ENCODE measurements around the gene CLNK. TPM values are rescaled to one million over a fixed set of nuclear protein-coding genes. Genes with fewer than 3 reads are reported as not detected.

CLNK gene
- total RNA-seq, 1 experiment from 2014 or later: not detected

DNA sequence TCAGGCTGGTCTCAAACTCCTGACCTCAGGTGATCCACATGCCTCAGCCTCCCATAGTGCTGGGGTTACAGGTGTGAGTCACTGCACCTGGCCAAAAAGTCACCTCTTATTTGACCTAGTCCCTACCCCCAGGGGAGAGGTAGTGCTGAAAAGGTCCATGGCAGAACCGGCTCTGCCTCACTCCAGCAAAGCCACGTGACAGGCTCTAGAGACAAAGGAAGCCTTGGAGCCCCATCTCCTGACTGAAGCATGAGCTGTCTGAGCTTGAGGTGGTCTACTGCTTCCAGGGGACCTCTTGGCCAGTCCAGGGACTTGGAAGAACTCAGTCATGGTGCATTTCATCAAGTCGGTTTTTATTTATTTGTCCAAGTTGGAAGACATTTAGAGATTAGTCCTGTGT lies 174.8 kb downstream of the CLNK start:
- no peak for DNase-seq (ENCODE audit: low read depth, low spot score)
- in situ Hi-C loops (cut with HindIII; ENCODE audit: low pct_unique_long_range_greater_than_20kb, low sequenced_read_pairs): no loop called here

DNA sequence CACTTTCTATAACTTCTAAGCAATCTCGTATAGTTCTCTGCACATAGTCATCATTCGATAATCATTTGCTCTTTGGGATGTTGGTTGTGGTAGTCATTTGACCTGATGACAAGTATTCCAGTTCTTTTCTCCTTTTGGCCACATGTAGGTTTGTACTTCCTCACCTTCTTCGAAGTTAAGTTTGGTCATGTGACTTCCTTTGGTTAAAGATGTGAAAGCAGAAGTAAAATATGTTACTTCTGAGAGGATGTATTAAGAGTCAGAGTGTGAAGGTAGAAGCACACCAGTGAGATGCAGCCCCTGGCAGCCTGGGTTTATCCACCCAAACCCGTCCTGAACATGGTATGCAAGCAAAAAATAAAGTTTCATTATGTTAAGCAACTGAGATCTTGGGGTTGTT lies 178.5 kb downstream of the CLNK start:
- in situ Hi-C loops (cut with HindIII; ENCODE audit: low pct_unique_long_range_greater_than_20kb, low sequenced_read_pairs): no loop called here
- no peak for DNase-seq (ENCODE audit: low read depth, low spot score)

DNA sequence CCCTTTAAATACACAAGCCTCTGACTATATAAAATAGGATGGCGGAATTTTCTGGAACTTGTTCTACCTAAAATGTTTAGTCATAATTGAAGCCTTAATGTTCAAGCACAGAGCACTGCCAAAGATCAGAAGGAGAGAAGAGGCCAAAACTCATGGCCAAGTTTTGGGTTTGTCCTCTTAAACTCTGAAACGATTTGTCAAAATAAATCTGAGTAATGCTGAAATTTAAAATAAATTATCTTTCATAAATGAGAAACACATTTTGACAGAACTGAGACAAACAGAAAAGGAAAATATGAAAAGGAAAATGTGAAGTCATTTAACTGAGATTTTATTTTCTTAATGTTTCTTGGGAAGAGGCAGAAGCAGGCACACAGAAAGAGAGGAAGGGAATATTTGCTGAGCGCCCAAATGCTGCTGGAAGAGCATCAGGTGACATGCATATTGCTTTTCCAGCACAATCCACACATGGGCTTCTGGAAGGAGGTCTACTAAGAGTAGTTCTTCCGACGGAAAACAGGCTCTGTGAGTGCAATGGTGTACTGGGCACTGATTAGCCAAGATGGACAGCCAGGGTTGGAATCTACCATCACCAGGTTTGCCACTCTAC lies 179.9 kb downstream of the CLNK start:
- no peak for DNase-seq (ENCODE audit: low read depth, low spot score)
- in situ Hi-C loops (cut with HindIII; ENCODE audit: low pct_unique_long_range_greater_than_20kb, low sequenced_read_pairs): no loop called here

DNA sequence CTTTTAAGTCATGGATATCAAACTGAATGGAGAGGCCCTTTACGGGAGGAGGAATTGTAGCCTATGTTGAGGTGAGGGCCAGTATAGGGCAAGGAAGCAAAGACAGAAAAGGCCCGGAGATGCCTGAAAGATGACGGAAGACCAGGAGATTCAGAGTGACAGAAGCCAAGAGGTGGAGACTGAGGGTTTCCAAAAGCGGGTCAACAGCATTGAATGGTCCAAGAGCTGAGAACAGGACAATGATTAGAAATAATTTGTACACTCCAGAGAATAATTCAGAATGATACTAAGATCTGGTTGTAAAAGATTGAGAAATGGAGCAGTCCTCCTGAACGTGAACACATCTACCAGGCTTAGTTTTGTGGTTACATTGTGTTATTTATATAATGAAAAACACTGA lies 181.9 kb downstream of the CLNK start:
- in situ Hi-C loops (cut with HindIII; ENCODE audit: low pct_unique_long_range_greater_than_20kb, low sequenced_read_pairs): no loop called here
- DNase-seq (ENCODE audit: low read depth, low spot score): no peak

DNA sequence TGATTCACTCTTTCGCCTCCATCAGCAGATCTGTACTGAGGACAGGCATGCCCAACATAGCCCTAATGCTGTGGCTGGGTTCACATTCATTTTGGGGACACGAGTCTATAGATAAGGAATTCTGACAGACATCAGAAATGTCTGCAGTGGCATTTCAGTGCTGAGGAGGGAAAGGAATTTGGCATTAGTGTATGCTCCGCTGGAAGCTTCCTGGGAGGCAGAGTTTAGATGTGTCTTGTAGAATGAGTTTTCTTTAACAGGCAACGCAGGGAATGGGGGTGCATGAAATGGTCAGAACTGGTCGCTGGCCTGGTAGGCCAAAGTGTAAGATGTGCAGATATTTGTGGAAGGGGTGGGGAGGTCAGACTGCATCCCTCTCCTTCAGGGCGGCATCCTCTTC lies 183.8 kb downstream of the CLNK start:
- in situ Hi-C loops (cut with HindIII; ENCODE audit: low pct_unique_long_range_greater_than_20kb, low sequenced_read_pairs): no loop called here
- DNase-seq (ENCODE audit: low read depth, low spot score): no peak

DNA sequence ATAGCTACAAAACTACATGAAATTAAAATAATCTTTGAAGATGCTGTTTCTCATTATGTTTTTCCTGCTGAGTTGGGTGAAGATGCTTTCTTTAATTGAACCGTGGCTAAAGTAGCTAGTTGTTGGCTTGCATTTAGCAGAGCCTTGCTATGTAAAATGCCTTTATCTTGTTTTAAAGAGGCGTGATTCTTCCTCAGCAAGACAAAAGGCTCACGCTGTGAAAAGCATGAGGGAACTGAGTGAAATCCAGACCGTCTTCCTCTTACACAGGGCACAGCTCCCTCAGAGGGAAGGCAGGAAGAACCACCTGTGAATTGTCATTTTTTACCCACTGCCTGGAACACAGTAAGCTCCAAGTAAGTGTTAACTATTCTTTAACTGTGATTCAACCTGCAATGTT lies 188.4 kb downstream of the CLNK start:
- in situ Hi-C loops (cut with HindIII; ENCODE audit: low pct_unique_long_range_greater_than_20kb, low sequenced_read_pairs): no loop called here
- DNase-seq (ENCODE audit: low read depth, low spot score): no peak

DNA sequence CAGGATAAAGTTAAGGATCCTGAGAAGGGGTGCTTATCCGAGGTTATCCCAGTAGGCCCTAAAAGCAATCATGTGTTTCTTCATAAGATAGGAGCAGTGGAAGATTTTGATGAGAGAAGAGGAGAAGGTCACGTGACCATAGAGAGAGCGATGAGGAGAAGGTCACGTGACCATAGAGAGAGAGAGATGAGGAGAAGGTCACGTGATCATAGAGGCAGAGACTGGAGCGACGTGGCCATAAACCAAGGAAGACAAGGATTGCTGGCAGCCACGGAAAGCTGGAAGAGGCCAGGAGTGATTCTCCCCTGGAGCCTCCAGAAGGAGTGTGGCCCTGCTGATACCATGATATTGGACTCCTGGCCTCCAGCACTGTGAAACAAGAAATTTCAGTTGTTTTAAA lies 188.9 kb downstream of the CLNK start:
- in situ Hi-C loops (cut with HindIII; ENCODE audit: low pct_unique_long_range_greater_than_20kb, low sequenced_read_pairs): no loop called here

DNA sequence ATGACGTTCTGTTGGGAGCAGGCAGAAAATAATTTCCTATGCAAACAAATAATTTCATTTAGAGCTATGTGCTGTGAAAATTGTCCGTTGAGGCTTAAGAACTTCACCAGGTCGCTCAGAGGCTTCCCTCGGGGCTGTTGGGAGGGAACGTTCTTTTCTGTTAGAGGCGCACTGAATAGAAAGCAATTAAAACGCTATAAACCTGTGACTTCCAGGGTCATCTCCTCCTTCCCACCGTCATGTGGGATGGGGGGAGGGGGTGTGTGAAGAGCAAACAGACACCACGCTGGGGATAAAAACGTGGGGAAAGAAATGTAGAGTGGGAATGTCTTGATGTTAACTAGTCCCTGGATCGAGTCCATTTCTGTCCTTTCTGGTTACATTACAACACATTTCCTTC lies 192.1 kb downstream of the CLNK start:
- no peak for DNase-seq (ENCODE audit: low read depth, low spot score)
- in situ Hi-C loops (cut with HindIII; ENCODE audit: low pct_unique_long_range_greater_than_20kb, low sequenced_read_pairs): no loop called here

More for the DNA sequence above, 188.9 kb downstream of the CLNK start:
- DNase-seq (ENCODE audit: low read depth, low spot score): no peak

DNA sequence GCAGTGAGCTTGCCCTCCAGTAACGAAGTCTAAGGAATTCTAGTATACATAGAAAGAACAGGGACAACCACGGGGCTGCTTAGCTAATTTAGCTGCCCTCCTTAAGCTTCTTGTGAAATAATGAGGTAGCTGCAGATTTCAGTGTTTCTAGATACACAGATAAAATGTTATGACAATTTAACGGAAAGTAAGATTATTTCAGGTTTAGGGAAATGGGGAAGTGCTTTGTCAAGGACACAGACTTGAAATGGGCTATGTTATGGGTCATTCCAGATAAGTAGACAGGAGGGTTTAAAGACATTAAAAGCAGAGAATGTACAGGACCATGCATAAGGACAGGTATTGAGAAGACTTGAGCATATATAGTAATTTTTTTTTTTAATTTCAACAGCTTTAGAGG lies 193.2 kb downstream of the CLNK start:
- in situ Hi-C loops (cut with HindIII; ENCODE audit: low pct_unique_long_range_greater_than_20kb, low sequenced_read_pairs): no loop called here
- no peak for DNase-seq (ENCODE audit: low read depth, low spot score)

DNA sequence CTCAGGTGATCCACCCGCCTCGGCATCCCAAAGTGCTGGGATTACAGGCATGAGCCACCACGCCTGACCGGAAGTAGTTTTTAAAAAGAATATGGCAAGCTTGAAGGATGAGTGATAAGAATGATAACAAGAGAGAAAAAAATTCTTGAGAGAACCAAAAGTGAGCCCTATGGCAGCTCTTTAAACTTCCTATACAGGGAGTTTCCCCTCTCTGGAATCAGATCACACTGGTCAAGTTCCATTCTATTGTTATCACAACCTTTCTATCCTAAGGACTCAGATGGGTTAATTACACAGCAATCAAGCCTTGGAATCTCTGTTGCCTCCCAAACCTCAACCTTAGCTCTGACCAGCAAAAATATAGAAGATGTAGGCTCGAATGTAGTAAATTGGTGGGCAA lies 193.6 kb downstream of the CLNK start:
- in situ Hi-C loops (cut with HindIII; ENCODE audit: low pct_unique_long_range_greater_than_20kb, low sequenced_read_pairs): no loop called here
- no peak for DNase-seq (ENCODE audit: low read depth, low spot score)

DNA sequence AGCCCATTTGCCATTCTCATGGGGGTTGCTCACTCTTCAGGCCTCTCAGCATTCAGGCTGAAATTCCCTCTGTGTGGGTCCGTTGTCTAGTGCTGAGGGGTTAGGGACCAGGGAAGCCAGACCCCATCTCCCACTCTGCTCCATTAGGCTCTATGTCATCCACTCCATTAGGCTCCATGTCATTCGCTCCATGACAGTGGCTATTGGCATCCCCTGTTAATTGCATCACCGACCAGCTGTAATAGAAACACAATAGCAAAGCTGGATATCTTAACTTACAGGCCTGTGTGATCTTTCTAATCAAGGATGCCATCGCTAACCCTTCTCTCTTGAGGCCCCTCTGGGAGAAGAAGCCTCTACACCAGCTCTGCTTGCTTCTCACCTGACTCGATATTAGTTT lies 201.7 kb downstream of the CLNK start:
- no peak for DNase-seq (ENCODE audit: low read depth, low spot score)
- in situ Hi-C loops (cut with HindIII; ENCODE audit: low pct_unique_long_range_greater_than_20kb, low sequenced_read_pairs): no loop called here

DNA sequence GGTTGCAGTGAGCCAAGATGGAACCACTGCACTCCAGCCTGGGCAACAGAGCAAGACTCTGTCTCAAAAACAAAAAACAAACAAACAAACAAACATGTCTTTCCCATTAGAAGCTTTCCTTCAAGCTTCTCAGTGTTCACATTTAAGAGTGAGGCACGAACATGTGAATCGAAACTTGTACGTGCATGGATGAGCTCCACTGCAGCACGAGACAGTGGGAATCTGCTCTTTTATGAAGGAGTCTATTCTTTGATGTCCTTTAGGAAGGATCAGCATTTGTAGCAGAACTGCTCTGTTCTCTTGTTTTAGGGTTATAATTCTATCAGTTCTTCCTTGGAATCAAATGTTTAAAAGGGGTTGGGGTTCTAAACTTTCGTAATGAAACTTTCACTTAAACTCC lies 204.0 kb downstream of the CLNK start:
- DNase-seq (ENCODE audit: low read depth, low spot score): peak; percentile 66
- in situ Hi-C loops (cut with HindIII; ENCODE audit: low pct_unique_long_range_greater_than_20kb, low sequenced_read_pairs): no loop called here

DNA sequence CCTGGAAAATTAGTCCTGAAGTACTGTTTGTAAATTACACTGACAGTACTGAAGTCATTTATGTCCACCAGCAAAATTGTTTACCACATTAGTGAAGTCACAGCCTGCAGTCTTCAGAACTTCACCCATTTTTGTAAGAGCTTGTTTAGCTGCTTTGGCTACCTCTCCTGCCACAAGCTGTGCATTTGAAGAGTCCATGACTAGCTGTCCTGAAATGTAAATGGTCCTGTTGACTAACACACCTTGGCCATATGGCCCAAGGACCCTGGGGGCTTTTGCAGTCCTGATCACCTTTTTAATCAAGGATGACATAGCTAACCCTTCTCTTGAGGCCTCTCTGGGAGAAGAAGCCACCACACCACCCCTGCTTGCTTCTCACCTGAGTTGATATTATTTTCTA lies 205.9 kb downstream of the CLNK start:
- no peak for DNase-seq (ENCODE audit: low read depth, low spot score)
- in situ Hi-C loops (cut with HindIII; ENCODE audit: low pct_unique_long_range_greater_than_20kb, low sequenced_read_pairs): no loop called here

DNA sequence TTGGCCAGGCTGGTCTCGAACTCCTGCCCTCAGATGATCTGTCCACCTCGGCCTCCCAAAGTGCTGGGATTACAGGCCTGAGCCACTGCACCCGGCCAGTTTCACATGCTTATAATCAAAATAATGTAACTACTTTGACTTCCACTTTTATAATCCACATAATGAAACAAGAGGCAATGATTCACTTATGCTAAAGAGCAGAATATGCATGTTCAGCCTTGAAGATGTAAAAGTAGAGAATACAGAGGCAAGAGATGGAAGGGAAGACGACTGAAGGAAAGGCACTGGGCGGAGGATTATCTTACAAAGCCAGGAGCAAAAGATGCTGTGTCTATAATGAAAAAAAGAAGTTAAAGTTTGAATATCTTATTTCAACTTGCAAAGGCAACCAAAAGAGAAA lies 214.1 kb downstream of the CLNK start:
- in situ Hi-C loops (cut with HindIII; ENCODE audit: low pct_unique_long_range_greater_than_20kb, low sequenced_read_pairs): no loop called here
- DNase-seq (ENCODE audit: low read depth, low spot score): no peak

DNA sequence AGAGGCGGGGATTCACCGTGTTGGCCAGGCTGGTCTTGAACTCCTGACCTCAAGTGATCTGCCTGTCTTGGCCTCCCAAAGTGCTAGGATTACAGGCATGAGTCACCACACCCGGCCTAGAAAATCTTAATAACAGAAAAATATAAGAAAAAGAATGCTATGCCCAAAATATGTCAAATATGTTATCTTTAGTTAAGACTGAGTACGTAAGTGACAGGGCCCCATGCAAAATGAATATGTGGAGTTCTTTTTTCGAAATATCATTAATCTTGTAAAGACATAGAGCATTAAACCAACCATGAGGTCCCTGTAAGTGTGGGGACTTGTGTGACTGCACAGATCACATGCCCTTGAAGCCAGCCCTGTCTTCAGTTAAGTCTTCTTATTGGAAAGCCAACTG lies 218.4 kb downstream of the CLNK start:
- no peak for DNase-seq (ENCODE audit: low read depth, low spot score)
- in situ Hi-C loops (cut with HindIII; ENCODE audit: low pct_unique_long_range_greater_than_20kb, low sequenced_read_pairs): no loop called here

DNA sequence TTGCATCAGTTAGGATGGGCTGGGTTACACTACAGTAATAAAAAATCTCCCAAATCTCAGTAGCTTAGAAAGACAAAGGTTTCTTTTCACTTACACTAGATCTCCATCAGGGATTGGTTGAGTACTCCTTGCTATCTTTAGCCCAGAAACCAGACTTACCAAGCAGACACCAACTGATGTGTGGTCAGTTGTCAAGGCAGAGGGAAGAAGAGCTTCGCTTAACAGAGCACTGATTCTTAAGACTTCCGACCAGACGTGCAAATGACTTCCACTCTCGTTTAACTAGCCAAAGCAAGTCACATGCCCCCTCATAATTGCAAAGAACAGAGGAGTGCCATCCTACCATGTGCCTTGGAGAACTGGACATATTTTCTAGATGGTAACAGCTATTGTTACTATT lies 221.7 kb downstream of the CLNK start:
- in situ Hi-C loops (cut with HindIII; ENCODE audit: low pct_unique_long_range_greater_than_20kb, low sequenced_read_pairs): no loop called here
- DNase-seq (ENCODE audit: low read depth, low spot score): peak; percentile 90

DNA sequence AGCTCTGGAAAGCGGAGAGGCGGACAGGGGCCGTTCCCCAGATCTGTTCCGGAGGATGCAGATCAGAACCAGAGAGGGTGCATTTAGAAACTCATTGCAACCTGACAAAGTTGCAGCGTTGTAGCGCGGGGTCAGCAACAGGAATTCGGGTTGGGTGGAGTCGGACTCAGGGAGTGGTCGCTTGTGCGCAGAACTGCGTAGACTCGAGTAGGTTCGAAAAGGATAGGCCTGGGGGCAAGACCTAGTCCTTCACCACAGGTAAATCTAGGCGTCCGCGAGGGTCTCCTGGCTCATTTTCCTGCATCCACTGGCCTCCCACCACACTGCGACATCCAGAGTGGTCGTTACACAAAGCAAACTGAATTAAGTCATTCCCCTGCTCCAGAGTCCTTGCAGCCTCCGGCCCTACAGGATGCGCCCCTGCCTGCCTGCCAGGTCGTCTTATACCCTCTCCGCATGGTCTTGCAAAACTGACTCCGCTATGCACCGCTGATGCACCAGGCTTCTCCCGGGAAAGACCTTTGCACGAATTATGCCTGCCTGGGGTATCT lies 222.6 kb downstream of the CLNK start:
- no peak for DNase-seq (ENCODE audit: low read depth, low spot score)
- in situ Hi-C loops (cut with HindIII; ENCODE audit: low pct_unique_long_range_greater_than_20kb, low sequenced_read_pairs): no loop called here

DNA sequence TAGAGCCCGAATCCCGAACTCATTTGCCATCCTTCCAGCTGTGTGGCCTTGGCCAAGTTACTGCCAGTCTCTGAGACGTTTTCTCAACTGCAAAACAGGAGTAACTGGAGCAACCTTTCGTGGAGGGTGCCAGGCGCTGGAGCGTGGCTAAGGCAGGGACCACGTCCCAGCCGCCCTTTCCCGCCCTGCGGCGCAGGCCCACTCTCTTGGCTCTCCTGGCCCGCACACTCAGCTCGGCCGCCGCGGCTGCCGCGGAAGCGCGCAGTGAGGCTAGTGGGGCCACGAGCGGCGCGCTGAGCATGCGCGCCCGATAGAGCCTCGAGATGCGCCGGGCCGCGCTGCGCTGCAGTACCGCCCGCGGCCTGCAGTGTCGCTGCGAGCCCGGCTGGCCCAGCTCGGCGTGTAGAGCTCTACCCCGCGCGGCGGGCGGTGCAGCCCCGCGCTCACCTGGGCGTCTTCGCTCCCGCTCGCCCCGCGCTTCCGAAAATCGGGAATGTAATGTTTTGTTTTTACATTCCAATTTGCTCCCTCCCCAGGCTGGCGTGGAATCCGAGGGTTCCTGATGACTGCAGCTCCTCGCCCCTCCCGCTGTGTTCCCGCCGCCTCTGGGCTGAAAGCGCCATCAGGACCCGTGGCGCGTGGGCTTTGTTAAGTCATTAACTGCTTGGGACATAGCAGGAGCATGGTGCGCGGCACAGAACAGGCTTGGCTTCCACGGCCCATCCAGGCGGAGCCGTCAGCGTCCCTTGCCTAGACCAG lies 223.3 kb downstream of the CLNK start:
- DNase-seq (ENCODE audit: low read depth, low spot score): peak; percentile 63
- in situ Hi-C loops (cut with HindIII; ENCODE audit: low pct_unique_long_range_greater_than_20kb, low sequenced_read_pairs): no loop called here

DNA sequence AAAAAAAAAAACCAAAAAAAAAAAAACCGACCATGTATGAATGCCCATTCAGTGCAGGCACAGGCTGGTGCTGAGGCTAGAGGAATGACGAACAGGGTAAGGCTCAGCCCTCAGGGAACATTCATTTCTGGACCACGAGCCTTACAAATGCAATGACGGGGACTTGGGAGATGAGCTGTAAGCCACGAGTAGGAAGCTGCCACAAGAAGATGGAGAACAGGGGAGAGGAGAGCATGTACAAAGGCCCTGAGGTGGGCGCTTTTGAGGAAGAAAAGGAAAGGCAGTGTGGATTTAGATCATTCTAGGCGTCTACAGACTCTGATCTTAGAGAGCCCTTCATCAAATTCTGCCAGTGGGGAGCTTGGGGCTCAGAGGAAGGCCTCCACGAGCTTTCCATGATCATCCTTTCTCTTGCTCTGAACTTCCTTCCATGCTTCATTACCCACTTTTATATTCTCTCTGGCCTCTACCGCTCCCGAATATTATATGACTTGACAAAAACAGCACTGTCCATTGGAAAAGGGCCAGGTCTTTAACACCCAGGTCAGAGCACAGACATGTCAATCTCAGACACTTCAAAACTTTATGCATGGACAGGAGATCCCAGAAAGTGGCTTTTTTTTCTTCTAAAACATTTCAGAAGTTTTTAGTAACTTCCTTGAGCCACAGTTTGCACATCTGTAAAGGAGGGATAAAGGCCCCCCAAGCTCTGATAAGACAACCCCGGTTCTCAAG lies 224.1 kb downstream of the CLNK start:
- in situ Hi-C loops (cut with HindIII; ENCODE audit: low pct_unique_long_range_greater_than_20kb, low sequenced_read_pairs): no loop called here
- peak; percentile 83 for DNase-seq (ENCODE audit: low read depth, low spot score)
